ENCODE data around the gene ASTN2.

DNA sequence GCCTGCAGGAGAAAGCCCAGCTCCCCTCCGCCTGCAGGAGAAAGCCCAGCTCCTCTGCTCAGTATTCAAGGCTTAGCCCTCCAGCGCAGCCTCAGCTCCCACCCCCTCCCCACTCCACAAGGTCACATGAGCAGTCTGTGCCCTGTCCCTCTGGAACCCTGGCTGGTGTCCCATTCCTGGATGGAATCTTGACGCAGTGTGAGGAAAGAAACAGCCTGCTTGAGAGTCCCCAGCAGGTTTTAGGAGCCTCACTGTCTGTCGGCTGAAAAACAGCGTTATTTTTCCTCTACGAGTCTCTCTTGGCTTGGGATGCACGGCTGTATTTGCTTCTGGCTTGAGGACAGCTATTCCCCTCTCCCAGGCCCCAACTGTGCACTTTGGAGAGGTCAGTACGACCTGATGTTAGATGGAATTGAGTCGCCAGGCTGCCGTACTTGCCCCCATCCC lies 937.9 kb downstream of the ASTN2 start:
- TF ChIP-seq GATA3 (IDR thresholded peaks at IDR 0.05; ENCODE audit: low read depth, low read length) (no peak), GATA2 (IDR thresholded peaks at IDR 0.05; ENCODE audit: low read depth, low read length) (no peak)

All from SH-SY5Y (cell line).